T-helper 1 cell treated with Interleukin-12 subunit alpha and Interleukin-12 subunit beta and Interleukin-4 antibody, amounts not matched to agents 30 ng/mL and 1 ng/mL, for 36 hours (primary cell): ENCODE measurements around the gene NEMP2. TPM values are rescaled to one million over a fixed set of nuclear protein-coding genes. Genes with fewer than 3 reads are reported as not detected.

ENCODE experiments used
- intact Hi-C: fragments of 100-400 bp; cut with micrococcal nuclease; formaldehyde crosslinking; loops from one replicate; pipeline ENCODE4 v1.15.1; 2024
- total RNA-seq: library from RNA; stranded (reverse); gene quantifications from 2 replicates; pipeline ENCODE4 v1.2.3, GENCODE V29; 2022

The NEMP2 gene
- total RNA-seq, 1 donor from 2014 or later = 16.8 TPM

GRCh38 chr2:190554357-190555006, 20.0 kb upstream of the NEMP2 start:
- intact Hi-C loops = no loop called here

GRCh38 chr2:190553254-190553653, 18.7 kb upstream of the NEMP2 start:
- intact Hi-C loops = no loop called here

- intact Hi-C loops = loop anchor here (2.0 kb wide), 1 partner anchor 169 kb away; no protein-coding TSS in a partner anchor
Measured at GRCh38 chr2:190551928-190552327, 17.4 kb upstream of the NEMP2 start.

GRCh38 chr2:190550137-190550536, 15.6 kb upstream of the NEMP2 start:
- intact Hi-C loops = loop anchor here (1.0 to 2.0 kb wide), 2 partner anchors 15 to 167 kb away; no protein-coding TSS in a partner anchor

GRCh38 chr2:190547886-190548285, 13.4 kb upstream of the NEMP2 start:
- intact Hi-C loops = no loop called here

GRCh38 chr2:190546734-190547133, 12.2 kb upstream of the NEMP2 start:
- intact Hi-C loops = no loop called here

GRCh38 chr2:190545555-190546385, 11.2 kb upstream of the NEMP2 start:
- intact Hi-C loops = no loop called here

- intact Hi-C loops = no loop called here
Measured at GRCh38 chr2:190545093-190545492, 10.6 kb upstream of the NEMP2 start.

GRCh38 chr2:190540048-190540447, 5.5 kb upstream of the NEMP2 start:
- intact Hi-C loops = no loop called here

GRCh38 chr2:190538201-190538600, 3.7 kb upstream of the NEMP2 start:
- intact Hi-C loops = loop anchor here (10.0 kb wide), 3 partner anchors 407 to 1137 kb away; partner anchors contain the start of gene NABP1

- intact Hi-C loops = loop anchor here (10.0 kb wide), 3 partner anchors 407 to 1137 kb away; partner anchors contain the start of gene NABP1
Measured at GRCh38 chr2:190537765-190538164, 3.2 kb upstream of the NEMP2 start.

GRCh38 chr2:190535586-190535985, 1.1 kb upstream of the NEMP2 start:
- intact Hi-C loops = loop anchor here (1.0 to 10.0 kb wide), 7 partner anchors 15 to 1139 kb away; partner anchors contain the start of genes HIBCH, NABP1 and STAT1

- intact Hi-C loops = loop anchor here (1.0 to 10.0 kb wide), 7 partner anchors 15 to 1140 kb away; partner anchors contain the start of genes HIBCH, NABP1 and STAT1
Measured at GRCh38 chr2:190535121-190535439, 558 bp upstream of the NEMP2 start.

- intact Hi-C loops = loop anchor here (1.0 to 10.0 kb wide), 13 partner anchors 18 to 1141 kb away; partner anchors contain the start of genes ASNSD1, GLS, NABP1 and ORMDL1
Measured at GRCh38 chr2:190533968-190534309, 583 bp downstream of the NEMP2 start.

GRCh38 chr2:190533175-190533967, 1.2 kb downstream of the NEMP2 start:
- intact Hi-C loops = loop anchor here (5.0 to 10.0 kb wide), 5 partner anchors 411 to 1141 kb away; partner anchors contain the start of genes ASNSD1, NABP1 and WDR75

GRCh38 chr2:190532581-190532980, 1.9 kb downstream of the NEMP2 start:
- intact Hi-C loops = loop anchor here (1.0 to 10.0 kb wide), 6 partner anchors 8 to 1142 kb away; partner anchors contain the start of genes ASNSD1, NABP1 and WDR75

GRCh38 chr2:190530248-190530900, 4.1 kb downstream of the NEMP2 start:
- intact Hi-C loops = loop anchor here (5.0 to 10.0 kb wide), 5 partner anchors 414 to 1144 kb away; partner anchors contain the start of genes ASNSD1, NABP1 and WDR75

GRCh38 chr2:190529486-190530247, 4.9 kb downstream of the NEMP2 start:
- intact Hi-C loops = loop anchor here (5.0 to 10.0 kb wide), 5 partner anchors 415 to 1145 kb away; partner anchors contain the start of genes ASNSD1, NABP1 and WDR75

GRCh38 chr2:190528521-190529001, 6.0 kb downstream of the NEMP2 start:
- intact Hi-C loops = no loop called here
